Epidermal melanocyte (primary cell): Measurements from ENCODE around the gene MORC3.
"Not testable (repeated sequence)": the region's sequence is repeated elsewhere in the genome, so short reads cannot be mapped to it uniquely, and the experiment has no call there.

Source experiments
- DNase-seq: peaks from one replicate; pipeline ENCODE4 v3.0.0; 2011; ENCODE audit warnings: low spot score; ENCODE audit not compliant: insufficient read length

Gene MORC3

GRCh38 chr21:36319767-36320420 is at the start of gene MORC3:
MORC3 (plus strand) TSS chr21:36320197; CDS start chr21:36320265, 68 bp downstream.
- DNase-seq, result peak; percentile 98

DNA sequence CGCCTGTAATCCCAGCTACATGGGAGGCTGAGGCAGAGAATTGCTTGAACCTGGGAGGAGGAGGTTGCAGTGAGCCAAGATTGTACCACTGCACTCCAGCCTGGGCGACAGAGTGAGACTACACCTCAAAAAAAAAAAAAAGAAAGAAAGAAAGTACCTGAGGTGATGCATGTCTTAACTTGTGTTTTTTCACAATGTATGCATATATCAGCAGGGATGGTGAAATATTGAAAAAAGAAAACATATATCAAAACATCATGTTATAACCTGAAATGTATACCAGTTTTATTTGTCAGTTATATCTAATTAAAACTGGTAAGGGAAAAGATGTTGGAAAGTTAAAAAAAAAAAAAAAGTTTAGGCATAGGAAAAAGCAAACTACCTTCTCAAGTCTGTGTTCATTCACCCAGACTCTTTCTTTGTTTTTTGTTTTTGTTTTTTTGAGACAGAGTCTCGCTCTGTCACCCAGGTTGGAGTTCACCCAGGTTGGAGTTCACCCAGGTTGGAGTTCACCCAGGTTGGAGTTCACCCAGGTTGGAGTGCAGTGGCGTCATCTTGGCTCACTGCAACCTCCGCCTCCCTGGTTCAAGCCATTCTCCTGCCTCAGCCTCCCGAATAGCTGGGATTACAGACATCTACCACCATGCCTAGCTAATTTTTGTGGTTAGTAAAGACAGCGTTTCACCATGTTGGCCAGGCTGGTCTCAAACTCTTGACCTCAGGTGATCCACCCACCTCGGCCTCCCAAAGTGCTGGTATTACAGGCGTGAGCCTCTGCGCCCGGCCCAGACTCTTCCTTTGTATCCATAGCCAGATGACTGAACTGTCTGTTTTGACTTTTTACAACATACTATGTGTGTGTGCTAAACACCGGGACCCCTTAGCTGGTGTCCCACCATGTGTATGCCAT is 49.0 kb upstream of the MORC3 start:
- DNase-seq, result not testable (repeated sequence)

GRCh38 chr21:36274128-36274527 is 45.9 kb upstream of the MORC3 start:
- no peak for DNase-seq

GRCh38 chr21:36282568-36283230 is 37.3 kb upstream of the MORC3 start:
- no peak for DNase-seq

DNA sequence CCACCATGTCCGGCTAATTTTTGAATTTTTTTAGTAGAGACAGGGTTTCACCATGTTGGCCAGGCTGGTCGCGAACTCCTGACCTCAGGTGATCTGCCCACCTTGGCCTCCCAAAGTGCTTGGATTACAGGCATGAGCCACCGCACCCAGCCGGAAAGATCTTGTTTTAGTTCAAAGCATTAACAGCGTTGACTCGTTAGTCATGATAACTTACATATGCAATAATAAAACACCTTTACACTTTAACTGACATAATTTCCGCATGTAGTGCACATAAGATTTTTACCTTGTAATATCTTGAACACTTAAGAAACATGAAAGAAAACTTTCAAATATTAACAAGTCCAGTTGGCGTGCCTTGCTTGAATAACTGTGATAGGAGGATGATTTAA is 36.8 kb upstream of the MORC3 start:
- DNase-seq, result not testable (repeated sequence)

DNA sequence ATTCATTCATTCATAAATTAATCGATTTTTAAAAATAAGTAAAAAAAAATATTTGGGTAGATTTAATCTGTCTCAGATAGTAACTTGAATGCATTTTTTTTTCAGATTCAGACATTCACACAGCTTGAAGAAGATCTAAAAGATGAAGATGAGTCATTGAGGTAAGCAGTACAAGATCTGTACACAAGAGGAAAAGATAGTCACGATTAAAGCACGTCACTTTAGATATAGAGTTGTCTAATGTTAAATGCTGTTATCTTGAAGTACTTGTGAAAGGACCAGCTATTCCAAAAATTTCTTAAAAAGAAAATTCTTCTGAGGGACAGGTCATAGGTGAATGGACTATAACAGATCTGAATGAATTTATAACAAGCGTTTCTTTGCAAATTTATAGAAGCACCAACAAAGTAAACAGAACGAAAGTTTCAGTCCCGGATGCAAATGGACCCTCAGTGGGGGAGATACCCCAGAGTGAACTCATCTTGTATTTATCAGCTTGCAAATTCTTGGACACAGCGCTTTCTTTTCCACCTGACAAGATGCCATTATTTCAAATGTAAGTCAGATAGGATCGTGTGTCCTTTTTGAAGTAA is 31.2 kb upstream of the MORC3 start:
- DNase-seq, result no peak

DNA sequence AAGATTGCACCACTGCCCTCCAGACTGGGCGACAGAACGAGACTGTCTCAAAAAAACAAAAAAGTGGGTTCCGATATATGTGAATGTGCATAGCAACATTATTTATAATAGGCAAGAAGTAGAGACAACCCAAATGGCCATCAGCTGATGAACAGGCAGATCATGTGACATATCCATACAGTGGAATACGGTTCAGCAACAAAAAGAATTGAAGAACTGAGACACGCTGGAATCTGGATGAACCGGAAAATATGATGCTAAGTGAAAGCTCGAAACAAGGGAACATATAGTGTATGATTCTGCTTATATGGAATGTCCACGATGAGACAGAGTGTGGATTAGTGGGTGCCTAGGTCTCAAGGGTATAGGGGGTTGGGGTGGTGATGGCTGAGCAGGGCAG is 28.5 kb upstream of the MORC3 start:
- DNase-seq, result no peak

- DNase-seq, result no peak
Measured at GRCh38 chr21:36297406-36297937, 22.5 kb upstream of the MORC3 start.

DNA sequence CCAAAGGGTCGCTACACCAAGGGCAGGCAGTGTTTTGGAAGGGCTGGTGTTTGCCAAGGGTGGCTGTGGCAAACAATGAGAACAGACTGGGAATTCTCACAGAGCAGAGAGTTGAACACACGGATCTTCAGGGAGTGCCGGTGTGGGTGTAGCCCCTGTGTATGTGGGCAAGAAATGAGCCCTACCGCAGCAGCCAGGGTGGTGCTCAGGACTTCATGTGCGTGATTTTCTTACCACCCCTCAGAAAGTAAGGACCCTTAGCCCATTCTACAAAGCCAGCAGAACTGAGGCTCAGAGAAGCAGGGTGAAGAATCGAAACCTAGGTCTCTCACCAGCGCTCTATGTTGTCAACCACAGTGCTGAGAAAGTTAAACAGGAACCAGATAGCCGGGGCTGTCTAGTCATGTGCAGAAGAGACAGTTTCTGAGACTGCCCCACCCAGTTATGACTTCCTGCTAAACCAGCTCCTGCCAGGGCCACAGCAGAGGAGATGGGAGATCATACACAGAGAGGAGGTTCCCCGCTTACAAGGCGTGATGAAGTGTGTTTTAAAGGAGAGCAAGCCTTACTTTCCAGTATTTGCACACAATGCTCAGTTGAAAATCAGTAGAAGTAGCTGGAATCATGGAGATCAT is 21.9 kb upstream of the MORC3 start:
- DNase-seq, result peak; percentile 40

DNA sequence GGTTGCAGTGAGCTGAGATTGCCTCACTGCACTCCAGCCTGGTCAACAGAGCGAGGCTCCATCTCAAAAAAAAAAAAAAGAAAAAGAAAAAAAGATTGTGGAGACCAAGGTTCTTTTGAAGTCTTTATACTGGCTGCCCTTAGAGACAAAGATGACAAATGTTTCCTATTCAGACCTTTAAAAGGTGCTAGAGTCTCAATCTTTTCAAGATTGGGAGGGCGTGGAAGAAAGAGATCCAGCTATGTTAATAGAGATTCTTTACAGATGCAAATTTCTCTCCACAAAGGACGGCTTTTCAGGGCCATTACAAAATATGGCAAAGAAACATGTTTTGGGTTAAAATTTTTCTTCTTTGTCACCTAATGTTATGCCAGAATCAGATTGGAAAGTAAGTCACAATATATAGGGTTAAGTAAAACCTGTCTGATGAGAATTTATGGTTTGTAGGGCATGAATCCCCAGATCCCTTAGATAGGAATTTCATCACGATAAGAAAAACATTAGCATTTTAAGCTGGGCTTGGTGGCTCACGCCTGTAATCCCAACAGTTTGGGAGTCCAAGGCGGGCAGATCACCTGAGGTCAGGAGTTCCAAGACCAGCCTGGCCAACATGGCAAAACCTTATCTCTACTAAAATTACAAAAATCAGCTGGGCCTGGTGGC is 13.0 kb upstream of the MORC3 start:
- no peak for DNase-seq

DNA sequence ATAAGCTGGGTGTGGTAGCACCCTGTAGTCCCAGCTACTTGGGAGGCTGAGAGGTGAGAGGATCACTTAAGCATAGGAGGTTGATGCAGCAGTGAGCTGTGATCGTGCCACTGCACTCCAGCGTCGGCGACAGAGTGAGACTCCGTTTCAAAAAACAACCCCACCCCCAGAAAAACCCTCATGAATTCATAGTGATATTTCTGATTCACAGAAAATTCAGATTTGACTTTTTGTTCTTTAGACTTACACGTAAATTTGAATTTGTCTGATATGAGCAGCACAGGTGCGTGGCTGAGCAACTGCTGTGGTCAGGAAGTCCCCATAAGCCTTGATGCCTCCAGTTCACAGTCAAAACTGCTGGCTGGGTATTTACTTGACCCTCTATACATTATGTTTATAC is 10.0 kb upstream of the MORC3 start:
- DNase-seq, result no peak

GRCh38 chr21:36313446-36313845 is 6.6 kb upstream of the MORC3 start:
- DNase-seq, result not testable (repeated sequence)

DNA sequence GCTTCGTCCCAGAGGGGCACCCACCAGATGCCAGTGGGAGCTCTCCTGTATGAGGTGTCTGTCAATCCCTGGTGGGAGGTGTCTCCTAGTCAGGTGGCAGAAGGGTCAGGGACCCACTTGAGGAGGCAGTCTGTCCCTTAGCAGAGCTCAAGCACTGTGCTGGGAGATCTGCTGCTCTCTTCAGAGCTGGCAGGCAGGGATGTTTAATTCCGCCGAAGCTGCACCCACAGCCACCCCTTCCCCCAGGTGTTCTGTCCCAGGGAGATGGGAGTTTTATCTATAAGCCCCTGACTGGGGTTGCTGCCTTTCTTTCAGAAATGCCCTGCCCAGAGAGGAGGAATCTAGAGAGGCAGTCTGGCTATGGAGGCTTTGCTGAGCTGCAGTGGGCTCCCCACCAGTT is 4.0 kb upstream of the MORC3 start:
- DNase-seq, result not testable (repeated sequence)

GRCh38 chr21:36316872-36317484 is 3.0 kb upstream of the MORC3 start:
- DNase-seq, result no peak

DNA sequence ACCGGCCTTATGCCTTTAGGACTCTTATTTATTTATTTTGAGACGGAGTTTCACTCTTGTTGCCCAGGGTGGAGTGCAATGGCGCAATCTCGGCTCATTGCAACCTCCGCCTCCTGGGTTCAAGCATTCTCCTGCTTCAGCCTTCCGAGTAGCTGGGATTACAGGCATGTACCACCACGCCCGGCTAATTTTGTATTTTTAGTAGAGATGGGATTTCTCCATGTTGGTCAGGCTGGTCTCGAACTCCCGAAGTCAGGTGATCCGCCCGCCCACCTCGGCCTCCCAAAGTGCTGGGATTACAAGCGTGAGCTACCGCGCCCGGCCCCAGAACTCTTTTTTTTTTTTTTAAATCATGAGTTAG is 611 bp upstream of the MORC3 start:
- DNase-seq, result not testable (repeated sequence)

- peak; percentile 41 for DNase-seq
Measured at GRCh38 chr21:36320421-36321324, 676 bp downstream of the MORC3 start.

DNA sequence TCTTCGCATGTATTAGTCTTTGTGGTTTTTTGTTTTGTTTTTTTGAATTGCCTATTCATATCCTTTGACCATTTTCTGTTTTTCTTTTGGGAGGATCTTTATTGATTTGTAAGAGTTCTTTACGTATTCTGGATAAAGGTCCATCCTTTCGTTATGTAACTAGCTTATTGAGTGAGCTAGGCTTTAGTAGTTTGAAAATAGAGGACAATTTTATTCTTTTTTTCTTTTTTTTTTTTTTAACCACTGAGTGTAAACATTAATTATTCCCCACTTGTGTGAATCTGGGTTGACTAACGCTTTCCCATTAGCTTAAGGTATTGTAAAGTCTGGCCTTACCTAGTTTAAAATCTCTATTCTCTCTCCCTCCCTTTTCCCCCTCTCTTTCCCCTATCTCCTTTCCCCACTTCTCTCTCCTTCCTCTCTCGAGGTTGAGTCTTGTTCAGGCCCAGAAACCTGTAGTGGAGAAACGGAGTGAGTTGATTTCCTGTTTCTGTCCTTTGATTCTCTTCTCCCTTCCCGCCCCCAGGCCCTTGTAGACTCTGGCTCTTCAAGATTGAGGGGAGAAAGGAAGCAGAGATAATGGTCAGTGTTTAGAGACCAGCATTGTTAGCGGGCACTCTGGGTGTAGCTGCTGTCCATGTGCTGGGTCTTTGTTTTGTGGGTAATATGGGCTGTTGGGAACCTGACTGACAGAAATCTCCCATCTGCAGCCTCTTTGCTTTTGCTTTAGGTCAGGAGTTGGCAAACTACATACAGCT is 1.5 kb downstream of the MORC3 start:
- peak; percentile 32 for DNase-seq

DNA sequence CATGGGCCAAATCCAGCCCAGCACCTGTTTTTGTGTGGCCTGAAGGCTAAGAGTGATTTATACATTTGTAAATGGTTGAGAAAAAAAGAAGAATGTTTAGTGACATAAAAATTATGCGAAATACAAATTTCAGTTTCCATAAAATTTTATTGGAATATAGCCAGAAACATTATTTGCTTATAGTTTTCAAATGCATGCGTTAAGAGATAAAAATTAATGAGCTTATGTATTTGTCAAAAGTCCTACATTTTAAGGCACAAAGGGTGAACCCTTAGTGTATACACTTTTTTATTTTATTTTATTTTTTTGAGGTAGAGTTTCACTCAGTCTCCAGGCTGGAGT is 2.1 kb downstream of the MORC3 start:
- no peak for DNase-seq
